Effector memory CD8-positive, alpha-beta T cell (primary cell): ENCODE measurements around the gene C1QTNF4.

Experiments used
- ATAC-seq: fragments of 150-1000 bp; cut with Tn5 transposase; replicated peaks from 2 replicates; pipeline ENCODE4 v1.10.0; 2021; ENCODE audit warnings: mild to moderate bottlenecking, moderate library complexity
- DNase-seq, 3 experiments: peaks; one replicate each; pipeline ENCODE4 v3.0.0; 2021
- H3K27ac Mint-ChIP-seq, 2 donors: one replicate each; pipeline ENCODE4 v1.8.0; 2022; ENCODE audit warnings: mild to moderate bottlenecking in 2 of 2, mixed read lengths in 2 of 2, moderate library complexity in 2 of 2
- H3K27me3 Mint-ChIP-seq, 2 donors: one replicate each; pipeline ENCODE4 v1.8.0; 2022; ENCODE audit warnings: mixed read lengths in 2 of 2
- H3K36me3 Mint-ChIP-seq: one replicate; pipeline ENCODE4 v1.8.0; 2022; ENCODE audit warnings: mild to moderate bottlenecking, moderate library complexity, mixed read lengths; ENCODE audit not compliant: insufficient read depth
- H3K4me1 Mint-ChIP-seq, 2 donors: one replicate each; pipeline ENCODE4 v1.8.0; 2022; ENCODE audit warnings: low read depth in 2 of 2, mixed read lengths in 2 of 2
- H3K4me3 Mint-ChIP-seq, 2 donors: one replicate each; pipeline ENCODE4 v1.8.0; 2022; ENCODE audit warnings: mild to moderate bottlenecking in 2 of 2, mixed read lengths in 2 of 2, moderate library complexity in 2 of 2
- H3K9me3 Mint-ChIP-seq, 2 donors: one replicate each; pipeline ENCODE4 v1.8.0; 2022; ENCODE audit warnings: mixed read lengths in 2 of 2

Gene C1QTNF4

GRCh38 chr11:47589118-47589517 lies 5.1 kb downstream of the C1QTNF4 start:
- peaks cover 19% of the 10 kb centered on the region for H3K36me3 Mint-ChIP-seq

DNA sequence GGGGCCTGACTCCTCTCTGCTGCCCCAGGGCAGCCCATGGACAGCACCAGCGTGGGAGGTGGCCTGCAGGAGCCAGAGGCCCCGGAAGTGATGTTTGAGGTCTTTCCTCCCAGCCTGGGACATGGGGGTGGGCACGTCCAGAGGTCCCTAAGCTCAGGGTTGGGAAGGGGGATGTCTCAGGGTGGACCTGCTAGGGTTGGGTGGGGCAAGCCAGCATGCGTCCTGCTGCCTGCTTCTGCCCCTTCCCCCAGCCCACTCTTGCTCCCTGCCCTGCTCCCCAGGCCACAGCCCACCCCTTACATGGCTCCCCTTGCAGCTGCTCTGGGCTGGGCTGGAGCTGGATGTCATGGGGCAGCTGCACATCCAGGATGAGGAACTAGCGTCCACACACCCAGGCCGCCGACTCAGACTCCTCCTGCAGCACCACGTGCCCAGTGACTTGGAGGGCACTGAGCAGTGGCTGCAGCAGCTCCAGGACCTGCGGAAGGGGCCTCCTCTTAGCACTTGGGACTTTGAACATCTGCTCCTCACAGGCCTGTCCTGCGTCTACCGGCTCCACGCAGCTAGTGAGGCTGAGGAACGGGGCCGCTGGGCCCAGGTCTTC lies 6.4 kb downstream of the C1QTNF4 start:
- peaks cover 31% of the 10 kb centered on the region for H3K36me3 Mint-ChIP-seq
- H3K4me3 Mint-ChIP-seq, result no peak overlapping the region
- peak overlapping the region; percentile 10 to 38 for H3K27ac Mint-ChIP-seq
- ATAC-seq (no peak), DNase-seq (no peak)
- peaks cover 0 to 2% of the 10 kb centered on the region in 2 donors for H3K4me1 Mint-ChIP-seq
- H3K27me3 Mint-ChIP-seq, result peaks cover 0 to 12% of the 10 kb centered on the region in 2 donors
- H3K9me3 Mint-ChIP-seq, result no peaks in the 10 kb centered on the region

More at GRCh38 chr11:47589118-47589517, 5.1 kb downstream of the C1QTNF4 start:
- Mint-ChIP-seq H3K9me3 (no peaks in the 10 kb centered on the region), H3K27ac (no peak overlapping the region), H3K27me3 (peaks cover 11 to 25% of the 10 kb centered on the region in 2 donors), H3K4me1 (peaks cover 0 to 6% of the 10 kb centered on the region in 2 donors), H3K4me3 (no peak overlapping the region)
- ATAC-seq, result no peak
- DNase-seq, result no peak

DNA sequence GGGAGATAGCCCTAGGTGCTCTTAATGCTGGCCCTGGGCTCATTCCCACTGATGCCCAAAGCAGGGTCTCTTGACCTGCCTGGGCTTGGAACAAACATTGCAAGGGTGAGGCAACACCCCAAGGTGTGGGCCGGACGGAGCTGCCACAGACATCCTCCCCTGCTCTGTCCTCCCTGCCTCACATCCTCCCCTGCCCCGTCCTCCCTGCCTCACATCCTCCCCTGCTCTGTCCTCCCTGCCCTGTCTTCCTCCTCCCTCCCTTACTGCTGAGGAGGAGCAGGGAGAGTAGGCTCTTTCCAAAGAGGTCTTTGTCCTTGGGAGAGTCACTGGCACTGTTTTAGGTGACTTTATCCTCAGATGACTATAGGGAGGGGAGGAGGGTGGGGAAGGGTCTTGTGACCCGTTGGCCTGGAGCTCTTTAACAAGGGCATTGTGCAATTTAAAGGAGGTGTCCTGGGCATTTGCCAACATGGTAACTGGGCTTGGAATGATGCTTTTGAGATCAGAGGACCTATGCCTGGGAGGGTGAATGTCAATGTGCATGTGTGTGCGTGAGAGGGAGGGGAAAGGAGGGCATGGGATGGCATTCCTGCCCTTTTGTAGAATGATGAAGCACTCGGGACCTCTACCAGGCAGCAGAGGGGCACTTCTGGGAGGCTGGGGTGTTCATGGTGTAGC lies 7.0 kb downstream of the C1QTNF4 start:
- Mint-ChIP-seq H3K4me1 (peaks cover 0 to 2% of the 10 kb centered on the region in 2 donors), H3K9me3 (no peaks in the 10 kb centered on the region), H3K27ac (peak overlapping the region in 1 of 2 donors; percentile 10), H3K27me3 (peaks cover 0 to 6% of the 10 kb centered on the region in 2 donors), H3K4me3 (no peak overlapping the region), H3K36me3 (peaks cover 38% of the 10 kb centered on the region)
- DNase-seq, result no peak
- no peak for ATAC-seq

- H3K9me3 Mint-ChIP-seq, result no peaks in the 10 kb centered on the region
- peak within 1 kb of the TSS in 1 of 2 donors; percentile 79 for H3K27ac Mint-ChIP-seq
- no peaks in the 10 kb centered on the region for H3K4me1 Mint-ChIP-seq
- ATAC-seq (no peak), DNase-seq (no peak)
- H3K27me3 Mint-ChIP-seq, result no peaks in the 10 kb centered on the region
- H3K4me3 Mint-ChIP-seq, result no peak within 1 kb of the TSS
- peaks cover 41% of the 10 kb centered on the region for H3K36me3 Mint-ChIP-seq
Observed at GRCh38 chr11:47586098-47586855, 7.9 kb downstream of the C1QTNF4 start, which contains the start of gene FAM180B. Gene FAM180B, plus strand, starts transcription at chr11:47586678. Its CDS starts 91 bp downstream, at chr11:47586769.

GRCh38 chr11:47583844-47584243 lies 10.4 kb downstream of the C1QTNF4 start:
- no peaks in the 10 kb centered on the region for H3K9me3 Mint-ChIP-seq
- peaks cover 50% of the 10 kb centered on the region for H3K36me3 Mint-ChIP-seq
- ATAC-seq, result no peak
- H3K27ac Mint-ChIP-seq, result no peak overlapping the region
- DNase-seq, result no peak
- H3K27me3 Mint-ChIP-seq, result no peaks in the 10 kb centered on the region
- no peak overlapping the region for H3K4me3 Mint-ChIP-seq
- H3K4me1 Mint-ChIP-seq, result peaks cover 9 to 11% of the 10 kb centered on the region in 2 donors

DNA sequence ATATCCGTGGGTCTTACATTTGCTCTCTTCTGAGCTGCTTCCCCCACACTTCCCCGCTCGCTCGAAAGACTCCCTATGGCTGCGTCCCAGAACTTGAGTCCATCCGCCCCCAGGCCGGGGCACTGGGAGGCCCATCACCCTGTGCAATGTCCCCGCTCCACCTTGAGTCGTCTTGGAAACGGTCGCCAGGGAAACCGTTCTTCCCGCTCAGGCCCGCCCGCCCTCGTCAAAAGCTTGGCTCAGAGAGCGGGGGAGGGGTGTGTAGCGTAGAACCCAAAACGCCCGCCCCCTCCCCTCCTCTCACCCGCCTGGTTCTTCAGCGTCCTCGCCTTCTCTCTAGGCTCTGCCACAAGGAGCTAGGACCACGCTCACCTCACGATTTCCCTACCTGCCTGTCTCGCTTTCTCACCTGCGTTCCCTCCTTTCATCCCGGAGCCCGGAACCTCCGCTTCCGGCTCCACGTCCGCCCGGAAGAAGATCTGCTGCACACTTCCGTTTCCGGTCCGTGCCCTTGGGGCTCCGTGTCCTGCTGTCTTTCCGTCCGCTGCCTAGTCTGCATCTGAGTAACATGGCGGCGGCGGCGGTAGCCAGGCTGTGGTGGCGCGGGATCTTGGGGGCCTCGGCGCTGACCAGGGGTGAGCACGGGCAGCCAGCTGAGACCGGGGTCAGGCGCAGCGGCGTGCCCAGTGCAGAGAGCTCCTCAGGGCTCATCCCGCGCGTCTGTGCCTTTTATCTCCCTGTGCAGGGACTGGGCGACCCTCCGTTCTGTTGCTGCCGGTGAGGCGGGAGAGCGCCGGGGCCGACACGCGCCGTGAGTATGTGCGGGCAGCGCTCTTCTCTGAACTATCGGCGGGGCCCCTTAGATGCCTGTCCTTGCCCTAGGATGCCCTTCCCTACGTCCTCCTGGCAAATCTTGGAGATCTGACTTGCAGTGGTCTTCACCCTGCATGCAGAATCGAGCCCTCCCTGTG lies 15.4 kb downstream of the C1QTNF4 start, which contains the start of the genes KBTBD4 and NDUFS3:
TSS of gene KBTBD4 (minus strand) at position 447 of the 971 bp plus-strand sequence. CDS start at position 428, 19 bp downstream.
TSS of gene NDUFS3 (plus strand) at position 551 of the 971 bp plus-strand sequence. CDS start at position 569, 18 bp downstream.
- no peaks in the 10 kb centered on the region for H3K9me3 Mint-ChIP-seq
- DNase-seq, result peak; percentile 87 to 92 (median 89)
- H3K4me1 Mint-ChIP-seq, result peaks cover 22 to 34% of the 10 kb centered on the region in 2 donors
- no peaks in the 10 kb centered on the region for H3K27me3 Mint-ChIP-seq
- peak within 1 kb of the TSS; percentile 92 to 93 for H3K4me3 Mint-ChIP-seq
- ATAC-seq, result peak; percentile 95
- peaks cover 61% of the 10 kb centered on the region for H3K36me3 Mint-ChIP-seq
- H3K27ac Mint-ChIP-seq, result peak within 1 kb of the TSS; percentile 92 to 95

GRCh38 chr11:47577460-47578041 lies 16.7 kb downstream of the C1QTNF4 start:
- Mint-ChIP-seq H3K4me1 (peaks cover 22 to 37% of the 10 kb centered on the region in 2 donors), H3K4me3 (peak overlapping the region; percentile 92 to 93), H3K27me3 (no peaks in the 10 kb centered on the region), H3K27ac (peak overlapping the region in 1 of 2 donors; percentile 95), H3K36me3 (peaks cover 60% of the 10 kb centered on the region), H3K9me3 (no peaks in the 10 kb centered on the region)
- no peak for DNase-seq
- no peak for ATAC-seq

GRCh38 chr11:47573321-47573720 lies 20.9 kb downstream of the C1QTNF4 start:
- Mint-ChIP-seq H3K36me3 (peaks cover 55% of the 10 kb centered on the region), H3K4me3 (no peak overlapping the region), H3K9me3 (no peaks in the 10 kb centered on the region), H3K4me1 (peaks cover 13 to 27% of the 10 kb centered on the region in 2 donors), H3K27me3 (no peaks in the 10 kb centered on the region), H3K27ac (no peak overlapping the region)
- ATAC-seq (no peak), DNase-seq (no peak)

DNA sequence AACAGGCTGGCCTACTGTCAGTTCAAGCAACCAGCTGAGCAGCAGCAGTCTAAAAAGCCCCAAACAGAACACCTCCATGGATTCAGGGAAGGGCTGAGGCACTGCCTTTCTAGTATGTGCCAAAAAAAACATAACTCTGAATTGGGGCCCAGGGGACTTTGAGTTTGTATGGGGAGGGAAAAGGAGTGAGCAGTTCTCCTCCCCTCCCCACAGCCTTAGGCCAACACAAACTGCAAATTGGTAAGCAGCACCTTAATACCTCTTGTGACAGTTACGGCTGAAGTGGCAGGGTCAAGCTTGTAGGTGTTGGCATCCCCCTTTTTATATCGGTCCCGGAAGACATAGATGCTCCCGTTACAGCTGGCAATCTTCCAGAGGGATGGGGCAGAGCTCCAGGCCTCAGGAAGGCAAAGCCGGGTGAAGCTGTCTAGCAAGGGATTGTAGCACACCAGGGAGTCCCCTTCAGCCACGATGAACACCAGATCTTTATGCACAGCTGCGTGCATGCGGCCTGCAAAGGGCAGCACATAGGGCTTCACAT lies 21.4 kb downstream of the C1QTNF4 start:
- Mint-ChIP-seq H3K27ac (no peak overlapping the region), H3K27me3 (no peaks in the 10 kb centered on the region), H3K36me3 (peaks cover 55% of the 10 kb centered on the region), H3K9me3 (no peaks in the 10 kb centered on the region), H3K4me1 (peaks cover 10 to 24% of the 10 kb centered on the region in 2 donors), H3K4me3 (no peak overlapping the region)
- no peak for DNase-seq
- ATAC-seq, result no peak

- Mint-ChIP-seq H3K4me3 (no peak overlapping the region), H3K4me1 (peaks cover 5 to 18% of the 10 kb centered on the region in 2 donors), H3K27me3 (no peaks in the 10 kb centered on the region), H3K9me3 (no peaks in the 10 kb centered on the region), H3K36me3 (peaks cover 55% of the 10 kb centered on the region), H3K27ac (peak overlapping the region in 1 of 2 donors; percentile 44)
- ATAC-seq (no peak), DNase-seq (no peak)
Observed at GRCh38 chr11:47571895-47572294, 22.3 kb downstream of the C1QTNF4 start.

DNA sequence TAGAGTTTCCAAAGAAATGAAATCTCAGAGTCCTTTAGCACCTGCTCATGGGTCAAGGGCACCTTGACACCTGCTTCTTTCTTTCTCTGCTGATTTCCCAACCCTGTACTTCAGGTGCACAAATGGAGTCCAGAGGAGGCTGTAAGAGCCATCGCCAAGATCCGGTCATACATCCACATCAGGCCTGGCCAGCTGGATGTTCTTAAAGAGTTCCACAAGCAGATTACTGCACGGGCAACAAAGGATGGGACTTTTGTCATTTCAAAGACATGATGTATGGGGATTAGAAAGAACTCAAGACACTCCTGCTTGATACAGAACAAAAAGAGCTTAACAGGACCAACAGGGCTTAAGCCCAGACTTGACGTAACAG lies 22.9 kb downstream of the C1QTNF4 start:
- no peak for DNase-seq
- Mint-ChIP-seq H3K27me3 (no peaks in the 10 kb centered on the region), H3K4me3 (no peak overlapping the region), H3K36me3 (peaks cover 52% of the 10 kb centered on the region), H3K27ac (peak overlapping the region in 1 of 2 donors; percentile 44), H3K4me1 (peaks cover 9 to 19% of the 10 kb centered on the region in 2 donors), H3K9me3 (no peaks in the 10 kb centered on the region)
- no peak for ATAC-seq
